HCT116 (cell line): Measurements from ENCODE around the gene MYBL2.

Experiments
- ATF3 ChIP-seq: IDR thresholded peaks from 2 replicates; pipeline ENCODE4 v1.6.1; 2012
- CTCF ChIP-seq, 3 experiments: fragments of 200-600 bp in 1 of 3; sonication (generic) in 1 of 3; IDR thresholded peaks in 2 of 3; conservative IDR thresholded peaks in 1 of 3; 2 replicates each; pipeline ENCODE4 v1.5.1; 2012 to 2017; ENCODE audit warnings: low read depth in 2 of 3, low read length in 2 of 3, antibody characterized with exemption in 1 of 3, borderline replicate concordance in 1 of 3, control low read depth in 1 of 3, mild to moderate bottlenecking in 1 of 3, mixed read lengths in 1 of 3, mixed run types in 1 of 3, moderate library complexity in 1 of 3; ENCODE audit not compliant: insufficient read depth in 1 of 3
- EZH2 ChIP-seq: fragments of 200-600 bp; sonication (generic); IDR thresholded peaks from 2 replicates; pipeline ENCODE4 v1.6.1; 2017; ENCODE audit warnings: antibody characterized with exemption, mixed run types
- EZH2phosphoT487 ChIP-seq: fragments of 200-600 bp; IDR thresholded peaks from 2 replicates; pipeline ENCODE4 v1.6.1; 2018; ENCODE audit warnings: antibody characterized with exemption, borderline replicate concordance
- FOSL1 ChIP-seq: IDR thresholded peaks from 2 replicates; pipeline ENCODE4 v1.6.1; 2012; ENCODE audit warnings: low read depth
- POLR2A ChIP-seq: IDR thresholded peaks from 2 replicates; pipeline ENCODE4 v1.7.0; 2011; ENCODE audit warnings: borderline replicate concordance; ENCODE audit not compliant: insufficient read depth, insufficient read length; ENCODE audit errors: extremely low read depth
- POLR2AphosphoS5 ChIP-seq: IDR thresholded peaks from 2 replicates; pipeline ENCODE4 v1.6.1; 2011; ENCODE audit warnings: mild to moderate bottlenecking, low read depth, low read length, moderate library complexity
- SRF ChIP-seq: IDR thresholded peaks from 2 replicates; pipeline ENCODE4 v1.6.1; 2012; ENCODE audit warnings: low read depth
- ZNF274 ChIP-seq: fragments of 200-500 bp; sonication (Bioruptor generic); IDR thresholded peaks from 2 replicates; pipeline ENCODE4 v1.6.1; 2014; ENCODE audit warnings: mild to moderate bottlenecking, low read depth, low read length, inconsistent platforms
- TF ChIP-seq, protein P1 (sequence below): IDR thresholded peaks from 2 replicates; pipeline ENCODE4 v1.6.1; 2012; ENCODE audit warnings: low read depth

DNA sequence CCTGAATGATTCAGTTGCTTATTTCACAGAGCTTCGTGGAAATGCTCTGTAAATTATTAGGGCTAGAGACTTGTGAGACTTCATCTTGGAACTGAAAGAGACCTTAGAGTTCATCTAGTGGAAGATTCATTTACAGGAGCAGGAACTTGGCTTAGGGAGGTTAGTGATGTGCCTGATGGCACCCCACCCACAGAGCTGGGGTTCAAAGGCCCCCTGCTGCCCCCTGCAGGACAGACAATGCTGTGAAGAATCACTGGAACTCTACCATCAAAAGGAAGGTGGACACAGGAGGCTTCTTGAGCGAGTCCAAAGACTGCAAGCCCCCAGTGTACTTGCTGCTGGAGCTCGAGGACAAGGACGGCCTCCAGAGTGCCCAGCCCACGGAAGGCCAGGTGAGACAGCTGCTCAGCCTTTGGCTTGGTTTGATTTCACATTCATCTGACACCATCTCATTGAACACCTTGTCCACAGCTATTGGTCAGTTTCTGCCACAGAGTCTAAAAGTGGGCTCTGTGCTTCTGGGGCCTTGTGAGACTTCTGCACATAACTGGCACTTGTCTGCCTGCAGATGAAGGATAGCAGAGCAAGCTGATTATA lies 25.1 kb downstream of the MYBL2 start:
- no peak for TF ChIP-seq POLR2AphosphoS5
- TF ChIP-seq CTCF (IDR thresholded peaks at IDR 0.05 in 2 of 3, conservative IDR thresholded peaks at IDR 0.05 in 1 of 3; ENCODE audit: borderline replicate concordance in 1 of 3, insufficient read depth in 1 of 3, low read depth in 2 of 3, low read length in 2 of 3) = peak; percentile 60 to 79 (median 77)
- TF ChIP-seq, protein P1, sequence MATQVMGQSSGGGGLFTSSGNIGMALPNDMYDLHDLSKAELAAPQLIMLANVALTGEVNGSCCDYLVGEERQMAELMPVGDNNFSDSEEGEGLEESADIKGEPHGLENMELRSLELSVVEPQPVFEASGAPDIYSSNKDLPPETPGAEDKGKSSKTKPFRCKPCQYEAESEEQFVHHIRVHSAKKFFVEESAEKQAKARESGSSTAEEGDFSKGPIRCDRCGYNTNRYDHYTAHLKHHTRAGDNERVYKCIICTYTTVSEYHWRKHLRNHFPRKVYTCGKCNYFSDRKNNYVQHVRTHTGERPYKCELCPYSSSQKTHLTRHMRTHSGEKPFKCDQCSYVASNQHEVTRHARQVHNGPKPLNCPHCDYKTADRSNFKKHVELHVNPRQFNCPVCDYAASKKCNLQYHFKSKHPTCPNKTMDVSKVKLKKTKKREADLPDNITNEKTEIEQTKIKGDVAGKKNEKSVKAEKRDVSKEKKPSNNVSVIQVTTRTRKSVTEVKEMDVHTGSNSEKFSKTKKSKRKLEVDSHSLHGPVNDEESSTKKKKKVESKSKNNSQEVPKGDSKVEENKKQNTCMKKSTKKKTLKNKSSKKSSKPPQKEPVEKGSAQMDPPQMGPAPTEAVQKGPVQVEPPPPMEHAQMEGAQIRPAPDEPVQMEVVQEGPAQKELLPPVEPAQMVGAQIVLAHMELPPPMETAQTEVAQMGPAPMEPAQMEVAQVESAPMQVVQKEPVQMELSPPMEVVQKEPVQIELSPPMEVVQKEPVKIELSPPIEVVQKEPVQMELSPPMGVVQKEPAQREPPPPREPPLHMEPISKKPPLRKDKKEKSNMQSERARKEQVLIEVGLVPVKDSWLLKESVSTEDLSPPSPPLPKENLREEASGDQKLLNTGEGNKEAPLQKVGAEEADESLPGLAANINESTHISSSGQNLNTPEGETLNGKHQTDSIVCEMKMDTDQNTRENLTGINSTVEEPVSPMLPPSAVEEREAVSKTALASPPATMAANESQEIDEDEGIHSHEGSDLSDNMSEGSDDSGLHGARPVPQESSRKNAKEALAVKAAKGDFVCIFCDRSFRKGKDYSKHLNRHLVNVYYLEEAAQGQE = no peak
- no peak for TF ChIP-seq ZNF274
- no peak for TF ChIP-seq EZH2
- TF ChIP-seq POLR2A = no peak
- no peak for TF ChIP-seq ATF3
- no peak for TF ChIP-seq SRF
- no peak for TF ChIP-seq EZH2phosphoT487
- TF ChIP-seq FOSL1 = no peak
